Sigmoid colon (tissue), 7 donors: ENCODE measurements around the gene FMO1. TPM values are rescaled to one million over a fixed set of nuclear protein-coding genes. Genes with fewer than 3 reads are reported as not detected.
"Not testable (repeated sequence)": the region's sequence is repeated elsewhere in the genome, so short reads cannot be mapped to it uniquely, and the experiment has no call there.

Experiments
- DNase-seq: peaks from one replicate; pipeline ENCODE4 v3.0.0-alpha.2; 2019
- H3K27ac ChIP-seq, 4 donors: fragments of 200-600 bp; sonication (generic); one replicate each; pipeline ENCODE4 v1.5.1; 2016 to 2019; ENCODE audit warnings: mild to moderate bottlenecking in 1 of 4
- H3K27me3 ChIP-seq, 3 donors: fragments of 200-600 bp; sonication (generic); one replicate each; pipeline ENCODE4 v1.5.1; 2019; ENCODE audit warnings: mild to moderate bottlenecking in 1 of 3
- H3K36me3 ChIP-seq, 4 donors: fragments of 200-600 bp; sonication (generic); one replicate each; pipeline ENCODE4 v1.5.1; 2016 to 2019
- H3K4me1 ChIP-seq, 4 donors: fragments of 200-600 bp; sonication (generic); one replicate each; pipeline ENCODE4 v1.5.1; 2017 to 2019
- H3K4me3 ChIP-seq, 4 donors: fragments of 200-600 bp; sonication (generic); one replicate each; pipeline ENCODE4 v1.5.1; 2017 to 2019; ENCODE audit warnings: mild to moderate bottlenecking in 2 of 4, moderate library complexity in 1 of 4
- H3K9me3 ChIP-seq, 4 donors: fragments of 200-600 bp in 3 of 4; sonication (generic) in 3 of 4; one replicate each; pipeline versions ENCODE4 v1.5.1 to v1.6.1; 2013 to 2019
- CTCF ChIP-seq, 4 experiments: fragments of 450-650 bp in 3 of 4; fragments of 200-600 bp in 1 of 4; IDR thresholded peaks; one replicate each; pipeline ENCODE4 v1.5.1; 2016 to 2019; ENCODE audit warnings: antibody characterized with exemption in 4 of 4, mild to moderate bottlenecking in 3 of 4, moderate library complexity in 2 of 4
- EP300 ChIP-seq, 4 donors: sonication (generic); formaldehyde crosslinking; IDR thresholded peaks; one replicate each; pipeline ENCODE4 v1.6.1; 2017; ENCODE audit warnings: antibody characterized with exemption in 4 of 4
- POLR2A ChIP-seq, 2 donors: fragments of 450-650 bp; IDR thresholded peaks; one replicate each; pipeline ENCODE4 v1.6.1; 2016; ENCODE audit warnings: antibody characterized with exemption in 2 of 2, mild to moderate bottlenecking in 2 of 2, moderate library complexity in 2 of 2
- POLR2AphosphoS5 ChIP-seq, 4 donors: sonication (generic); formaldehyde crosslinking; IDR thresholded peaks; one replicate each; pipeline ENCODE4 v1.6.1; 2017; ENCODE audit warnings: antibody characterized with exemption in 4 of 4
- WGBS, 2 donors: extraction: QIAGEN DNeasy Blood & Tissue Kit; methylation state at CpG; one replicate each; pipeline ENCODE4 v1.1.7; 2013; 5-methylcytosine and 5-hydroxymethylcytosine counted together
- intact Hi-C: fragments of 100-400 bp; cut with DNase I; formaldehyde crosslinking; loops from one replicate; pipeline ENCODE4 v1.15.1; 2023
- polyA plus RNA-seq, 3 donors: library from polyadenylated mRNA; stranded (reverse); fragments of 200-250 nt; gene quantifications; one replicate each; pipeline ENCODE4 v1.2.3, GENCODE V29; 2013
- total RNA-seq, 4 donors: library from RNA; depleted of rRNA; stranded (reverse); fragments of >200 nt; gene quantifications; one replicate each; pipeline ENCODE4 v1.1.0, GENCODE V29; 2016
- donor health status: healthy with polysubstance abuse.
- donor health status: Bipolar disorder and iron deficiency.
- donor health status: healthy.

Gene FMO1
- total and polyA plus RNA-seq, 7 donors = 0.26 to 0.82 (median 0.36) TPM; not detected in 2

GRCh38 chr1:171280599-171280998 is 32.3 kb downstream of the FMO1 start:
- H3K4me3 ChIP-seq = no peak overlapping the region
- WGBS, 2 donors = 86 to 93% methylated on average over 7 of the region's 7 CpGs
- H3K9me3 ChIP-seq = no peaks in the 10 kb centered on the region
- intact Hi-C loops = no loop called here
- no peak overlapping the region for H3K27ac ChIP-seq
- no peaks in the 10 kb centered on the region for H3K4me1 ChIP-seq
- no peaks in the 10 kb centered on the region for H3K27me3 ChIP-seq
- TF ChIP-seq POLR2A (IDR thresholded peaks at IDR 0.05) (no peak), POLR2AphosphoS5 (IDR thresholded peaks at IDR 0.05) (no peak), EP300 (IDR thresholded peaks at IDR 0.05) (no peak), CTCF (IDR thresholded peaks at IDR 0.05) (no peak)
- no peak for DNase-seq
- no peaks in the 10 kb centered on the region for H3K36me3 ChIP-seq

- H3K4me3 ChIP-seq = no peak overlapping the region
- WGBS, 2 donors = 45 to 64% methylated on average over 4 of the region's 4 CpGs
- H3K4me1 ChIP-seq = no peaks in the 10 kb centered on the region
- intact Hi-C loops = no loop called here
- H3K9me3 ChIP-seq = no peaks in the 10 kb centered on the region
- no peak for DNase-seq
- no peaks in the 10 kb centered on the region for H3K27me3 ChIP-seq
- TF ChIP-seq POLR2A (IDR thresholded peaks at IDR 0.05) (no peak), EP300 (IDR thresholded peaks at IDR 0.05) (no peak), CTCF (IDR thresholded peaks at IDR 0.05) (no peak), POLR2AphosphoS5 (IDR thresholded peaks at IDR 0.05) (no peak)
- H3K27ac ChIP-seq = no peak overlapping the region
- no peaks in the 10 kb centered on the region for H3K36me3 ChIP-seq
Observed at GRCh38 chr1:171286032-171286705, 37.9 kb downstream of the FMO1 start.

- Histone ChIP-seq H3K27me3 (no peaks in the 10 kb centered on the region), H3K4me3 (no peak overlapping the region), H3K9me3 (no peaks in the 10 kb centered on the region), H3K4me1 (no peaks in the 10 kb centered on the region), H3K27ac (no peak overlapping the region), H3K36me3 (no peaks in the 10 kb centered on the region)
- intact Hi-C loops = no loop called here
- 16 to 62% methylated on average over 2 of the region's 2 CpGs for WGBS, 2 donors
- no peak for TF ChIP-seq EP300 (IDR thresholded peaks at IDR 0.05)
- no peak for TF ChIP-seq POLR2AphosphoS5 (IDR thresholded peaks at IDR 0.05)
- TF ChIP-seq POLR2A (IDR thresholded peaks at IDR 0.05) = no peak
- no peak for TF ChIP-seq CTCF (IDR thresholded peaks at IDR 0.05)
- no peak for DNase-seq
Observed at GRCh38 chr1:171290621-171291020, 42.3 kb downstream of the FMO1 start.

DNA sequence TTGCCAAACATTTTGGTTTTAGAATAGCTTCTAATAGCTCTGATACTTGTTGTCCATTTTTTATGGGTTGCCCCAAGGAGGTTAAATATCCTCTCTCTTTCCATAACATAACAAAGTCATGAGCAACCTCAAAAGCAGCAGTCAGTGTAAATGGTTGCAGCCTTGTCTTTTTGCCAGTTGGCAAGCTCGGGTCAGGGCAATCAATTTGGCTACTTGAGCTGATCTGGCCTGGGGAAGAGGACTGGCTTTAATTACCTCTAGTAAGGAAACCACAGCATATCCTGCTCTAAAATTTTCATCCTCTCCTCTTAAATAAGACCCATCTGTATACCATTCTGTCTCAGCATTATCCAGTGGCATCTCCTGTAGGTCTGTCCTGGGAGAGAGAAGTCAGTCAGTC is 44.5 kb downstream of the FMO1 start:
- H3K9me3 ChIP-seq = no peaks in the 10 kb centered on the region
- H3K36me3 ChIP-seq = no peaks in the 10 kb centered on the region
- WGBS, 2 donors = 65 to 84% methylated on average over 1 of the region's 1 CpG
- no peak overlapping the region for H3K4me3 ChIP-seq
- H3K4me1 ChIP-seq = no peaks in the 10 kb centered on the region
- TF ChIP-seq POLR2A (IDR thresholded peaks at IDR 0.05) = no peak
- no peak for TF ChIP-seq CTCF (IDR thresholded peaks at IDR 0.05)
- TF ChIP-seq POLR2AphosphoS5 (IDR thresholded peaks at IDR 0.05) = no peak
- TF ChIP-seq EP300 (IDR thresholded peaks at IDR 0.05) = no peak
- no peak overlapping the region for H3K27ac ChIP-seq
- intact Hi-C loops = no loop called here
- DNase-seq = no peak
- no peaks in the 10 kb centered on the region for H3K27me3 ChIP-seq

- WGBS, 2 donors = 69 to 79% methylated on average over 7 of the region's 7 CpGs
- intact Hi-C loops, H3K27me3 ChIP-seq, DNase-seq, H3K4me3 ChIP-seq, H3K9me3 ChIP-seq, H3K4me1 ChIP-seq, H3K36me3 ChIP-seq, H3K27ac ChIP-seq: not testable (repeated sequence)
Observed at GRCh38 chr1:171295383-171295782, 47.1 kb downstream of the FMO1 start.
